ENCODE results near the gene JARID2.

GRCh38 chr6:15554728-15555100, 308.8 kb downstream of the JARID2 start:
- TF ChIP-seq, protein P1, sequence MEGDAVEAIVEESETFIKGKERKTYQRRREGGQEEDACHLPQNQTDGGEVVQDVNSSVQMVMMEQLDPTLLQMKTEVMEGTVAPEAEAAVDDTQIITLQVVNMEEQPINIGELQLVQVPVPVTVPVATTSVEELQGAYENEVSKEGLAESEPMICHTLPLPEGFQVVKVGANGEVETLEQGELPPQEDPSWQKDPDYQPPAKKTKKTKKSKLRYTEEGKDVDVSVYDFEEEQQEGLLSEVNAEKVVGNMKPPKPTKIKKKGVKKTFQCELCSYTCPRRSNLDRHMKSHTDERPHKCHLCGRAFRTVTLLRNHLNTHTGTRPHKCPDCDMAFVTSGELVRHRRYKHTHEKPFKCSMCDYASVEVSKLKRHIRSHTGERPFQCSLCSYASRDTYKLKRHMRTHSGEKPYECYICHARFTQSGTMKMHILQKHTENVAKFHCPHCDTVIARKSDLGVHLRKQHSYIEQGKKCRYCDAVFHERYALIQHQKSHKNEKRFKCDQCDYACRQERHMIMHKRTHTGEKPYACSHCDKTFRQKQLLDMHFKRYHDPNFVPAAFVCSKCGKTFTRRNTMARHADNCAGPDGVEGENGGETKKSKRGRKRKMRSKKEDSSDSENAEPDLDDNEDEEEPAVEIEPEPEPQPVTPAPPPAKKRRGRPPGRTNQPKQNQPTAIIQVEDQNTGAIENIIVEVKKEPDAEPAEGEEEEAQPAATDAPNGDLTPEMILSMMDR (IDR thresholded peaks at IDR 0.05) = no peak
- TF ChIP-seq POLR2A (IDR thresholded peaks at IDR 0.05) = no peak

Measured in thyroid gland (tissue), 4 donors.